Measurements from ENCODE around the gene SNRNP48.

DNA sequence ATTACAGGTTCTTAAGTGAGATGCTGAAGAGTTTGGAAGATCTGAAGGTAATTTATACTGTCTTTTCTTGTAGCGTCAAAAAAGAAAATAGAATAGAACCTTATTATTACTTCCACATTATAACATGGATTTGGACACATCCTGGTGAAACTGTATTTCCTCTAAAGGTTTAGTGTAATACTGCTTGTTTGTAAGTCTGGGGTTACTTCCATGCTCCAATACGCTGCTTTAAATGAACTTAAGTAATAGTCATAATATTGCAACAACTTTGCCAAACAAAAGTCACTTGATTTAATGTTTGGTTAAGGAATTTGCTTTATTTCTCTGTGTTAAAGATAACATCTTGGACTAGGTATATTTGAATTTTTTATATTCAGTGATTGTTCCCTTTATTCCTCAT, 11.5 kb upstream of the SNRNP48 start:
- TF ChIP-seq, protein P1, sequence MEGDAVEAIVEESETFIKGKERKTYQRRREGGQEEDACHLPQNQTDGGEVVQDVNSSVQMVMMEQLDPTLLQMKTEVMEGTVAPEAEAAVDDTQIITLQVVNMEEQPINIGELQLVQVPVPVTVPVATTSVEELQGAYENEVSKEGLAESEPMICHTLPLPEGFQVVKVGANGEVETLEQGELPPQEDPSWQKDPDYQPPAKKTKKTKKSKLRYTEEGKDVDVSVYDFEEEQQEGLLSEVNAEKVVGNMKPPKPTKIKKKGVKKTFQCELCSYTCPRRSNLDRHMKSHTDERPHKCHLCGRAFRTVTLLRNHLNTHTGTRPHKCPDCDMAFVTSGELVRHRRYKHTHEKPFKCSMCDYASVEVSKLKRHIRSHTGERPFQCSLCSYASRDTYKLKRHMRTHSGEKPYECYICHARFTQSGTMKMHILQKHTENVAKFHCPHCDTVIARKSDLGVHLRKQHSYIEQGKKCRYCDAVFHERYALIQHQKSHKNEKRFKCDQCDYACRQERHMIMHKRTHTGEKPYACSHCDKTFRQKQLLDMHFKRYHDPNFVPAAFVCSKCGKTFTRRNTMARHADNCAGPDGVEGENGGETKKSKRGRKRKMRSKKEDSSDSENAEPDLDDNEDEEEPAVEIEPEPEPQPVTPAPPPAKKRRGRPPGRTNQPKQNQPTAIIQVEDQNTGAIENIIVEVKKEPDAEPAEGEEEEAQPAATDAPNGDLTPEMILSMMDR (IDR thresholded peaks at IDR 0.05; ENCODE audit: low read depth, low read length): no peak
- no peak for TF ChIP-seq EZH2phosphoT487 (IDR thresholded peaks at IDR 0.05; ENCODE audit: low read depth)

Data from OCI-LY3 (cell line).